HG02981 (cell line): ENCODE results near the gene TMEM108.

Experiments
- ATAC-seq: cut with Tn5 transposase; IDR thresholded peaks from one replicate; pipeline ENCODE4 v1.9.1; 2021; ENCODE audit warnings: mild to moderate bottlenecking, moderate library complexity; ENCODE audit not compliant: unreplicated experiment

The TMEM108 gene

GRCh38 chr3:133209871-133210550 is 171.8 kb downstream of the TMEM108 start:
- no peak for ATAC-seq

GRCh38 chr3:133210656-133211055 is 172.5 kb downstream of the TMEM108 start:
- ATAC-seq, result no peak

GRCh38 chr3:133211449-133211848 is 173.3 kb downstream of the TMEM108 start:
- ATAC-seq, result peak; percentile 98

GRCh38 chr3:133211856-133212255 is 173.7 kb downstream of the TMEM108 start:
- ATAC-seq, result no peak

- no peak for ATAC-seq
These were observed 175.7 kb downstream of the TMEM108 start for GRCh38 chr3:133213937-133214336.

- no peak for ATAC-seq
These were observed 189.6 kb downstream of the TMEM108 start for GRCh38 chr3:133227813-133228212.

GRCh38 chr3:133230195-133230594 is 192.0 kb downstream of the TMEM108 start:
- no peak for ATAC-seq

GRCh38 chr3:133236901-133237300 is 198.7 kb downstream of the TMEM108 start:
- ATAC-seq, result no peak

- no peak for ATAC-seq
These were observed 199.2 kb downstream of the TMEM108 start for GRCh38 chr3:133237380-133237779.

- ATAC-seq, result no peak
These were observed 199.8 kb downstream of the TMEM108 start for GRCh38 chr3:133238015-133238414.

GRCh38 chr3:133246119-133246518 is 207.9 kb downstream of the TMEM108 start:
- ATAC-seq, result no peak

- ATAC-seq, result no peak
These were observed 208.6 kb downstream of the TMEM108 start for GRCh38 chr3:133246773-133247172.

- no peak for ATAC-seq
These were observed 210.2 kb downstream of the TMEM108 start for GRCh38 chr3:133248389-133248788.

- ATAC-seq, result no peak
These were observed 211.3 kb downstream of the TMEM108 start for GRCh38 chr3:133249490-133249889.

GRCh38 chr3:133254151-133254550 is 216.0 kb downstream of the TMEM108 start:
- ATAC-seq, result no peak

- ATAC-seq, result no peak
These were observed 216.5 kb downstream of the TMEM108 start for GRCh38 chr3:133254716-133255115.

GRCh38 chr3:133256787-133257483 is 218.7 kb downstream of the TMEM108 start:
- peak; percentile 73 for ATAC-seq

- no peak for ATAC-seq
These were observed 220.2 kb downstream of the TMEM108 start for GRCh38 chr3:133258358-133258757.

- no peak for ATAC-seq
These were observed 221.6 kb downstream of the TMEM108 start for GRCh38 chr3:133259767-133260166.

- no peak for ATAC-seq
These were observed 224.1 kb downstream of the TMEM108 start for GRCh38 chr3:133262333-133262732.

- no peak for ATAC-seq
These were observed 226.7 kb downstream of the TMEM108 start for GRCh38 chr3:133264920-133265319.

- no peak for ATAC-seq
These were observed 230.5 kb downstream of the TMEM108 start for GRCh38 chr3:133268726-133269134.
